HG03066 (cell line): ENCODE results near the gene CTCF.
"Not testable (repeated sequence)": the region's sequence is repeated elsewhere in the genome, so short reads cannot be mapped to it uniquely, and the experiment has no call there.

ENCODE experiments used
- ATAC-seq: cut with Tn5 transposase; IDR thresholded peaks from one replicate; pipeline ENCODE4 v1.9.1; 2021; ENCODE audit warnings: low read depth; ENCODE audit not compliant: unreplicated experiment

The CTCF gene, protein sequence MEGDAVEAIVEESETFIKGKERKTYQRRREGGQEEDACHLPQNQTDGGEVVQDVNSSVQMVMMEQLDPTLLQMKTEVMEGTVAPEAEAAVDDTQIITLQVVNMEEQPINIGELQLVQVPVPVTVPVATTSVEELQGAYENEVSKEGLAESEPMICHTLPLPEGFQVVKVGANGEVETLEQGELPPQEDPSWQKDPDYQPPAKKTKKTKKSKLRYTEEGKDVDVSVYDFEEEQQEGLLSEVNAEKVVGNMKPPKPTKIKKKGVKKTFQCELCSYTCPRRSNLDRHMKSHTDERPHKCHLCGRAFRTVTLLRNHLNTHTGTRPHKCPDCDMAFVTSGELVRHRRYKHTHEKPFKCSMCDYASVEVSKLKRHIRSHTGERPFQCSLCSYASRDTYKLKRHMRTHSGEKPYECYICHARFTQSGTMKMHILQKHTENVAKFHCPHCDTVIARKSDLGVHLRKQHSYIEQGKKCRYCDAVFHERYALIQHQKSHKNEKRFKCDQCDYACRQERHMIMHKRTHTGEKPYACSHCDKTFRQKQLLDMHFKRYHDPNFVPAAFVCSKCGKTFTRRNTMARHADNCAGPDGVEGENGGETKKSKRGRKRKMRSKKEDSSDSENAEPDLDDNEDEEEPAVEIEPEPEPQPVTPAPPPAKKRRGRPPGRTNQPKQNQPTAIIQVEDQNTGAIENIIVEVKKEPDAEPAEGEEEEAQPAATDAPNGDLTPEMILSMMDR

GRCh38 chr16:67562526-67562917 lies at the start of gene CTCF:
TSS of gene CTCF (plus strand) at chr16:67562526. CDS start at chr16:67610833, 48,307 bp downstream.
- peak; percentile 39 for ATAC-seq

GRCh38 chr16:67513892-67514291 lies 48.4 kb upstream of the CTCF start:
- not testable (repeated sequence) for ATAC-seq

DNA sequence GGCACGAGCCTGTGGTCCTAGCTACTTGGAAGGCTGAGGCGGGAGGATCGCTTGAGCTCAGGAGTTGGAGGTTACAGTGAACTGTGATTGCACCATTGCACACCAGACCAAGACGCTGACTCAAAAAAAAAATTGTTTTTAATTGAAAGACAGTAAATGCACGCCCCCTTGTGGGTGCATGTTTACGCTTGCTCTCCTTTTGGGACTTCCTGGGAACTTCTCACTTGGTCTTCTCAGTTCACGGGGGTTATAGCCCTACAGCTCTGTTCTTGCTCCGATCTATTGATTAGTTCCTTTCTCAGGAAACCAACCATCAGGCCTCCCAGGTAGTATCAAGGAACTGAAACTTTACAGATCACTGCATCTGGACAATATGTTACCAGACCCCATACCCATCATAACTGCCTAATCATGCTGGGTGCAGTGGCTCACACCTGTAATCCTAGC lies 47.9 kb upstream of the CTCF start:
- peak; percentile 42 for ATAC-seq

DNA sequence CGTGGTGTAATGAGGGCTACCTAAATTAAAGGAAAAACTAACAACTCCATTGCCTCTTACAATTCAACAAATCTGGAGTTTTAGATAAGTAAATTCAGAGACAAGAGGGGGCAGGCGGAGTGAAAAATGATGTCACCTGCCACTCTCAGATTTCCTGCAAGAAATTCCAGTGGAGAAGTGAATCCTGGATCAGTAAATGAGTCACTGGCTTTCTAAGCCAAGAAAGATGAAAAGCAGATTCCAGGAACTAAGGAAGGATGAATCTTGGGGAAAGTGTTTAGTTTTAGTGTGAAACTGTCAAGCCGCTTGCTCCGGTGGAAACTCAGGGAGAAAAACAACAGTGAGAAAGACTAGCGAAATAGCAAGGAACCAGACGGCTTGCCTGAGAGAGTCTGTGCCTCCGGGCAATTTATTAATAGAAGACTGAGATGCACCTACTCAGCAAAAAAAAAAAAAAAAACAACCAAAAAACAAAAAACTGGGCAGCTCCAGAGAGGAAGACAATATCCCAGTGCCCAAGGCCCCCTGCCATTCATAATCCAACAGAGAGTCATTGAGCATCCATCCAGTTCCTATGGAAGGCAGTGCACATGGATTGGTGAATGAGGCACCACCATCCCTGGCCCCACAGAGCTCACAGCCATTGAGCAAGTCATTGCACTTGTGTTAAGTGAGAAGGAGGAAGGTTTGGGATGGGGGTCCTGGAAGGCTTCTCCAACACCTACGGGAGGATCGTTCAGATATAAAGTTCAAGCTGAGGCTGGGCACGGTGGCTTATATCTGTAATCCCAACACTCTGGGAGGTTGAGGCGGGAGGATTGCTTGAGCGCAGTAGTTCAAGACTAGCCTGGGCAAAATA lies 45.8 kb upstream of the CTCF start:
- ATAC-seq = no peak

GRCh38 chr16:67517155-67517445 lies 45.2 kb upstream of the CTCF start:
- no peak for ATAC-seq

- no peak for ATAC-seq
Measured at GRCh38 chr16:67517661-67518423, 44.5 kb upstream of the CTCF start.

DNA sequence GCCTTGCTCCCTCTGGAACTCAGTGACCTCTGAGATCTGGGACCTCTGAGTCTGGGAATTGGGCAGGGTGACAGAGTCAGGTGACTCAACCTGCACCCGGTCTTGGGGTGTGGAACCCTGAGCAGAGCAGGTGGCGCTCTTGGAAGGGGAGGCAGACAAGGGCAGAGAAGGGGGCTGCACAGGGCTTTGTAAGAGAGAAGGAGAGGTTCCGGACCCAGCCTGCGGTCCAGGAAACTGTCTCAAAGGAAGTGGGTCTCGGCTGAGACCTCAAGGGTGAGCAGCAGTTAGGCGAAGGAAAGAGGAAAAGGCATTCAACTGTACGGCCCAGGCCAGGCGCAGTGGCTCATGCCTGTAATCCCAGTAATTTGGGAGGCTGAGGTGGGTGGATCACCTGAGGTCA lies 43.6 kb upstream of the CTCF start:
- no peak for ATAC-seq

GRCh38 chr16:67519242-67519641 lies 43.1 kb upstream of the CTCF start:
- no peak for ATAC-seq

DNA sequence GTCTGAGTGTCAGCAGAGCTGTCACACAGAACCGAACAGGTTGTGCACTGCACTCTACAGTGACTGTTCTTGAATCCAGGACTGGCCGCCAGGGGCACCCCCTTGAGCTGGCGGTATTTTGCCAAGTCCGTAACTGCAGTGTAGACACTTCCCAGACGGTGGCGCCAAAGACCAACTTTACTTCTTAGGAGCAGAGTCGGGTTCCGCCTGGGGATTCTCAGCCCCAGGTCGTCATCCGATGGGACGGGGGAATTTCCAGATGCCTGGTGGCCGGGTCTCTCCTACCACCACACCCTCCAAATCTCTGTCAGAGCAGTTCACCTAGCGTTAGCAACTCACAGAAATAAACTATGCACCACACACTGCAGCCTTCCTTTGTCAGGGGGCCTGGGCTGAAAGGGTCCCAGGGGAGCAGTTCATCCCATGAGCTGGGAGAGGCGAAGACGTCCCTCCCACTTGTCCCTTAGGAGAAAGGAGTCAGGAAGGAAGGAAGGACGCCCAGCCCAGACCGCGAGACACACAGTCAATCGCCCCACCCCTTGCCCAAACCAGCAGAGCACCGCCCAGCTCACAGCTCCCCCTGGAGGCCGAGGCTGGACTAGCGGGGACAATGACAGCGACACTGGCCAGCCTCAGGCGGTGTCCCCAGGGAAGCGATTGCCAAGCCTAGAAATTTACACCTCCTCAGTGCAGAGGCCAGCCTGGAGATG lies 41.1 kb upstream of the CTCF start:
- peak; percentile 64 for ATAC-seq

GRCh38 chr16:67525176-67525860 lies 37.0 kb upstream of the CTCF start:
- no peak for ATAC-seq

DNA sequence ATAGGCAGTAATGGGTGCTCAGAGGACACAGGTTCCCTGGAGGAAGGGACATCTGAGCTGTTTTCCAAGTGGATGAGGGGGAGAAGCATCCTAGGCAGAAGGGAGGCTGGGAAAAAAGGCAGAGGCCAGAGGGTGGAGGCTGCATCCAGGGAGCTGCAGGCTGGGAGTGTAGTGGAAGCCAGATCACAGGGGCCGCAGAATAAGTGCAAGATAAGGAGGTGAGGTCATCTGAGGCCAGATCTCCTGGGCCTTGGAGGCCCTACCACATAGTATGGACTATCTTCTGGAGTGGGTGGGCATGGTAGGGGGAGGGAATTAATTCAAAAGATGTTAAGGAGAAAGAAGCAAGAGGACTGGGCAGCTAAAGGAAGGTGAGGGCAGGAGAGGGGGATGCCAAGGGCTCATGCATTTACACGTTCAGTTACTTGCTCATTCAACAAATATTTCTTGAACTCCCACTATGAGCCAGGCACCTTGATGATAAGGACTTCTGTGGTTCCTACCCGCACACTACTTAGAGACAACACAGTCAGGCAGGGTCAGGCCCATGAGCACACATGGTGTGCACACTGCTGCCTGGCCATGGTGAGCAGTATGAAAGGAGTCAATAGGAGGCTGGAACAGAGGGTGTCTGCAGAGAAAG lies 36.1 kb upstream of the CTCF start:
- ATAC-seq = no peak

GRCh38 chr16:67528222-67528869 lies 34.0 kb upstream of the CTCF start, which contains the start of gene RIPOR1:
TSS of gene RIPOR1 (plus strand) at chr16:67528829. CDS start at chr16:67538447, 9,618 bp downstream.
- no peak for ATAC-seq

GRCh38 chr16:67528870-67529581 lies 33.3 kb upstream of the CTCF start:
- no peak for ATAC-seq

GRCh38 chr16:67529582-67530012 lies 32.7 kb upstream of the CTCF start:
- no peak for ATAC-seq

DNA sequence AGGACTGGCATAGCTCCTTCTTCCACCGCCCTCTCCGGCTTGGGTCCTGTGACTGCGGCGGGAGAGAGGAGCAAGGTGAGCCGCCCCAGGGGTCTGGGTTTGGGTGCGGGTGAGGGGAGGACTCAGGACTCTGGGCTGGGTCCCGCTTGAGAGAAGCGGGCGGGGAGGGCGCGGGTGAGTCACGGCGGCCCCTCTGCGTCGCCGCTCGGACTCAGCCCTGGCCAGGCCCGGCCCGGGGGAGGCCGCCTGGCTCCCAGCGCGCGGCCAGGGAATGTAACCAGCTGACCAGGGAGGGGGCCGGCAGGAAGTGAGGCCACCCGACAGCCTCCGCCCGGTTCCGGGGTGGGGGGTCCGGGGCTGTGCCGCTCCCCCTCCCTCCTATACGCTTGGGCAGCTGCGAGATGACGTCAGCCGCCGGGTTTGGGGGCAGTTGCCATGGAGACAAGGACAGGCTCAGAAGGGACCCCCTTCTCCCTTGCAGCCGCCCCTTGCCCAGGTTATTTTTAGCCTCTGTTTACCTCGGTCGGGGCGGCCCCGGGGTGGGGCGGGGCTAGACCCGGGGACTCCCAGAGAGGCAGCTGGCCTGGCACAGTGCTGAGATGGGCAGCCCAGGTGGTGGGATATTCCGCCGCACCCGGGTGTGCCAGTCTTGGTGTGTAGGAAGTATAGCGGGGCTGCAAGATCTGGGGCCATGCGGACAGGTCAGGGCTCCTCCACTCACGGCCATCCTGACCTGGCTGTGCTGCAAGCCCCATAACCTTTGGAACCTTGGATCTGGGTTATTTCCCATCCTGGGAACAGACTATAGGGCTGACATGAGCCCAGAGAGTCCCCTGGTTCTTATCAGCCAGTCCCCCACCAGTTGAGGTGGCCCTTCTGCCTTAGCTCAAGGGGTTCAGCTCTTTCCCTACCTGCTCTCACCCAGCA lies 32.0 kb upstream of the CTCF start:
- no peak for ATAC-seq

DNA sequence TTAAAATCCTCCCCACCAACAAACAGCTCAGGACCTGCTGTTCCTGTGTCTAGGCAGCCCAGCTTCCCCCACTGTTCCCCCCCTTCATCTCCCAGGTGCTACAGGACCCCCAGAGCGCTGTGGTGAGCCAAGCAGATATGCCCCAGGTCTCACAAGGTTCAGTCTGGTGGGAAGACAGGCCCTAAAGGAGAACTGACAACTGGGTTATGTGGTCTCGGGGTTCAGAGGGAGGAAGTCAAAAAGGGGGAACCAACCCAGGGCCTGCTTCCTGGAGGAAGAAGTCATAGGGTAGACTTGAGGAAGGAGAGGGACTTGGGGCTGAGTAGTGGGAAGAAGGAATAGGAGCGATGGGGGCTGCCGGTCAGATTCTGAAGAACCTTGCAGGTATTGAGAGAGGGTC lies 31.1 kb upstream of the CTCF start:
- no peak for ATAC-seq
